GM21723 (cell line): ENCODE data around the gene COPS4.

Experiments used
- ATAC-seq: cut with Tn5 transposase; IDR thresholded peaks from one replicate; pipeline ENCODE4 v1.9.1; 2021; ENCODE audit warnings: mild to moderate bottlenecking, moderate library complexity; ENCODE audit not compliant: unreplicated experiment

The COPS4 gene

DNA sequence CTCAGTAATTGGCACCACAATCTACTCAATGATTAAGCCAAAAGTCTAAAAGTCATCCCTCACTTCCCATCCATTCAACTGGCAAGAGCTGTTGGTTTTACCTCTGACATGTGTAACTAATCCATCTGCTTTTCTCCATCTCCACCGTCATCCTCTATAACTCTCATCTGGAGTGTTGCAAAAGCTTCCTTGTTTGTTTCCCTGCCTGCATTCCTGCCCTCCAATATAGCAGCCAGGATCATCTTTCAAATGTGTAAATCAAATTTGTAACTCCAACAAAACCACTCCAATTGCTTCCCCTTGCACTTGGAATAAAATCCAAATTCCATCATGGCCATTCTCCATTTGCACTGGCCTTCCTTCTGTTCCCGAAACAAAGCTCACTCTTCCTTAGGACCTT lies 83.9 kb downstream of the COPS4 start:
- ATAC-seq: no peak

DNA sequence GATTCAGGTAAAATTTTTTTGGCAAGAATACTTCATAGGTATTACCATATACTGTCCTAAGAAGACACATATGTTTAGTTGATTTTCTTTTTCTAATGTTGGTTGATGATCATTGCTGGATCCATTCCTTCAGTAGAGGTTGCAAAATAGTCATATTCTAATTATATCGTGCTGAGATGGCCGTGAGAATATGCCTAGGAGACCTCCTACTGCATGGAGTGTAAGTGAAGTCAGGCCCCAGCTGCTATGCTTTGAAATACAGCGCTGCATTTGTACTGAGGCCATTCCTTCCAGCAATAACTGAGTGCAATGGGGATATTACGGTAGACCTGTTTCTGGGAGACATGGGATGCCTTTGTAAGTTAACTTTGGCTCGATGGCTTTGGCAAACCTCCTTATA lies 86.3 kb downstream of the COPS4 start:
- ATAC-seq: no peak

DNA sequence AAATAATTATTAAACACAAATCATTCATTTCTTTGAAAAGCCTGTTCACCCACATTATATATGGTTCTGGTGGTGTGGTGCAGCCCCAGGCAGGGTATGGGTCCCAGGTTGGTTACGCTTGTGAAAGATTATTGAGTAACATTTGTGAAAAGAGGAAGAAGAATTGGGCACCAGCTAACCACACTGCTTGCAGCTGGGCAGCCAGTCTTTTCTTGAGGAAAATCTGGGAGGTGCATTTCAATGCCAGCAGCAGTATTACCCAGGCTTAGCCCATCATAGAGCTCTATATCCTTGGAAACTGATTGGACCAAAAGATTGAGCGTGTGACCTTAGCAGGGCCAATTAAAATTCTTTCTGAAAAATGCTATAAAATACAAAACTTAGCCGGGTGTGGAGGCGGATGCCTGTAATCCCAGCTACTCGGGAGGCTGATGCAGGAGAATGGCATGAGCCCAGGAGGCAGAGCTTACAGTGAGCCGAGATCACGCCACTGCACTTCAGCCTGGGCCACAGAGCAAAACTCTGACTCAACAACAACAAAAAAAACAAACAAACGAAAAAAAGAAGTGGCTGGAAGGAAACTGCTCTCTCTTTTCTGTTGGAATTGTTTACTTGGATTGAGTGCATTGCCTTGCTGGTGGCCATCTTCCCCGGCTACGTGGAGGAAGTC lies 89.3 kb downstream of the COPS4 start:
- ATAC-seq: no peak
